DOHH2 (cell line): ENCODE measurements around the gene GH2.

ENCODE experiments used
- EZH2phosphoT487 ChIP-seq: fragments of 200-600 bp; sonication (generic); IDR thresholded peaks from 2 replicates; pipeline ENCODE4 v1.6.1; 2017; ENCODE audit warnings: borderline replicate concordance, mild to moderate bottlenecking, antibody characterized with exemption, low read length, moderate library complexity, mixed read lengths
- TF ChIP-seq, protein P1 (sequence below): fragments of 200-600 bp; sonication (generic); IDR thresholded peaks from one replicate; pipeline ENCODE4 v1.5.1; 2014; ENCODE audit warnings: antibody characterized with exemption, mild to moderate bottlenecking, low read depth, low read length; ENCODE audit not compliant: poor library complexity, severe bottlenecking

DNA sequence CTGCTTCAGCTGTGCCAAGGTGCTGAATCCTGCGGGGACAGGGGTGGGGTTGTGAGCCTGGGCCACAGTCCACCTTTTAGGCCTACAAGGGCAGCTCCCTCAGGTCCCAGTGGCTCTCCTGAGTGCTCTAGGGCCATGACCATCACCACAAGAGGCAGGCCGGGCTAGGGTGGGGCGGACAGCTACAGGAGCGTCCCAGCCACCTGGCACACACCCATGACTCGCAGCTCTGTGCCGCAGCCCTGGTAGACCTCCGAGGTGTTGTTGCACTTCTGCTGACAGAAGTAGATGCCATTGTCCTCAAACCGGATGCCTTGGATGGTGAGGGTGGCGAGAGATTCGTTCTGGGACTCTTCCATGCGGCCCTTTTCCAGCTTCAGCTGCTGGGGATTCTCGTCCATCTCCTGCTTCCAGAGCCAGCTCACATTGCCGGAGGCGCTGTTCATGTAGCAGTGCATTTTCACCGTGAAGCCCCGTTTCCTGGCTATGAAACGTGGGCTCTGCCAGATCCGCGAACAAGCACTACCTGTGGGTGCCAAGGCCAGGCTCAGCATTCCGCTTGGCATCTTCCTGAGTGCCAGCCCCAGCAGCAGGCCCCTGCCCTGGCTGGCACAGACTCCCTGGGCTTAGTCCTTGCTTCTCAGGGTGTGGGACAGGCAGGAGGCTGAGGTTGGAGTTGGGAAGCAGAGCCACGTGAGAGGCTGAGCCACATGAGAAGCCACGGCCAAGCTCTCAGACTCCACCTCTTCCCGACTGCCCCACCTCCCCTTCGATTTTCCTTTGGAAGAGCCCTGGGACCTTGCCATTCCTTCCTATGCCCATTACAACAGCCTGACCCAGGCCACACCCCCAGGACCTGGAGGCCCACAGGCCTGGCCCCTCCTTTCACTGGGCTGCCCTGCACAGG, 48.4 kb upstream of the GH2 start:
- TF ChIP-seq, protein P1, sequence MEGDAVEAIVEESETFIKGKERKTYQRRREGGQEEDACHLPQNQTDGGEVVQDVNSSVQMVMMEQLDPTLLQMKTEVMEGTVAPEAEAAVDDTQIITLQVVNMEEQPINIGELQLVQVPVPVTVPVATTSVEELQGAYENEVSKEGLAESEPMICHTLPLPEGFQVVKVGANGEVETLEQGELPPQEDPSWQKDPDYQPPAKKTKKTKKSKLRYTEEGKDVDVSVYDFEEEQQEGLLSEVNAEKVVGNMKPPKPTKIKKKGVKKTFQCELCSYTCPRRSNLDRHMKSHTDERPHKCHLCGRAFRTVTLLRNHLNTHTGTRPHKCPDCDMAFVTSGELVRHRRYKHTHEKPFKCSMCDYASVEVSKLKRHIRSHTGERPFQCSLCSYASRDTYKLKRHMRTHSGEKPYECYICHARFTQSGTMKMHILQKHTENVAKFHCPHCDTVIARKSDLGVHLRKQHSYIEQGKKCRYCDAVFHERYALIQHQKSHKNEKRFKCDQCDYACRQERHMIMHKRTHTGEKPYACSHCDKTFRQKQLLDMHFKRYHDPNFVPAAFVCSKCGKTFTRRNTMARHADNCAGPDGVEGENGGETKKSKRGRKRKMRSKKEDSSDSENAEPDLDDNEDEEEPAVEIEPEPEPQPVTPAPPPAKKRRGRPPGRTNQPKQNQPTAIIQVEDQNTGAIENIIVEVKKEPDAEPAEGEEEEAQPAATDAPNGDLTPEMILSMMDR, result no peak
- TF ChIP-seq EZH2phosphoT487, result no peak
